Inferior parietal cortex (tissue), 1 donor: Measurements from ENCODE around the gene PAPOLG.
"Not testable (repeated sequence)": the region's sequence is repeated elsewhere in the genome, so short reads cannot be mapped to it uniquely, and the experiment has no call there.

ENCODE experiments used
- DNase-seq: peaks from one replicate; pipeline ENCODE4 v3.0.0-alpha.2; 2016; ENCODE audit errors: extremely low spot score

The PAPOLG gene

GRCh38 chr2:60822987-60823386 is 66.9 kb downstream of the PAPOLG start:
- DNase-seq: no peak

- DNase-seq: no peak
Measured at GRCh38 chr2:60823694-60824305, 67.7 kb downstream of the PAPOLG start.

GRCh38 chr2:60825666-60826065 is 69.6 kb downstream of the PAPOLG start:
- DNase-seq: no peak

GRCh38 chr2:60826111-60826510 is 70.0 kb downstream of the PAPOLG start:
- no peak for DNase-seq

- DNase-seq: not testable (repeated sequence)
Measured at GRCh38 chr2:60826860-60827259, 70.8 kb downstream of the PAPOLG start.

GRCh38 chr2:60827369-60827768 is 71.3 kb downstream of the PAPOLG start:
- DNase-seq: no peak

GRCh38 chr2:60830991-60831390 is 74.9 kb downstream of the PAPOLG start:
- no peak for DNase-seq

GRCh38 chr2:60831921-60832320 is 75.9 kb downstream of the PAPOLG start:
- no peak for DNase-seq

- DNase-seq: no peak
Measured at GRCh38 chr2:60832621-60833020, 76.6 kb downstream of the PAPOLG start.

- no peak for DNase-seq
Measured at GRCh38 chr2:60834270-60834717, 78.2 kb downstream of the PAPOLG start.

- DNase-seq: no peak
Measured at GRCh38 chr2:60836491-60836890, 80.4 kb downstream of the PAPOLG start.

- DNase-seq: no peak
Measured at GRCh38 chr2:60837123-60837522, 81.1 kb downstream of the PAPOLG start.

GRCh38 chr2:60838481-60838880 is 82.4 kb downstream of the PAPOLG start:
- no peak for DNase-seq

- DNase-seq: no peak
Measured at GRCh38 chr2:60839126-60839813, 83.2 kb downstream of the PAPOLG start.

GRCh38 chr2:60840880-60841279 is 84.8 kb downstream of the PAPOLG start:
- DNase-seq: no peak

GRCh38 chr2:60843006-60843405 is 86.9 kb downstream of the PAPOLG start:
- DNase-seq: no peak

GRCh38 chr2:60844105-60844504 is 88.0 kb downstream of the PAPOLG start:
- no peak for DNase-seq

- no peak for DNase-seq
Measured at GRCh38 chr2:60847854-60848253, 91.8 kb downstream of the PAPOLG start.
